GM08714 (cell line): ENCODE data around the gene TIMM44.
"Not testable (repeated sequence)": the region's sequence is repeated elsewhere in the genome, so short reads cannot be mapped to it uniquely, and the experiment has no call there.

Experiments
- H3K4me3 ChIP-seq: fragments of 200-500 bp; sonication (Bioruptor generic); 2 replicates; pipeline ENCODE4 v1.5.1; 2014; ENCODE audit warnings: mild to moderate bottlenecking, low read length, inconsistent platforms
- ZNF274 ChIP-seq: IDR thresholded peaks from 2 replicates; pipeline ENCODE4 v1.6.1; 2012; ENCODE audit warnings: mild to moderate bottlenecking, low read depth, low read length

TIMM44 gene

DNA sequence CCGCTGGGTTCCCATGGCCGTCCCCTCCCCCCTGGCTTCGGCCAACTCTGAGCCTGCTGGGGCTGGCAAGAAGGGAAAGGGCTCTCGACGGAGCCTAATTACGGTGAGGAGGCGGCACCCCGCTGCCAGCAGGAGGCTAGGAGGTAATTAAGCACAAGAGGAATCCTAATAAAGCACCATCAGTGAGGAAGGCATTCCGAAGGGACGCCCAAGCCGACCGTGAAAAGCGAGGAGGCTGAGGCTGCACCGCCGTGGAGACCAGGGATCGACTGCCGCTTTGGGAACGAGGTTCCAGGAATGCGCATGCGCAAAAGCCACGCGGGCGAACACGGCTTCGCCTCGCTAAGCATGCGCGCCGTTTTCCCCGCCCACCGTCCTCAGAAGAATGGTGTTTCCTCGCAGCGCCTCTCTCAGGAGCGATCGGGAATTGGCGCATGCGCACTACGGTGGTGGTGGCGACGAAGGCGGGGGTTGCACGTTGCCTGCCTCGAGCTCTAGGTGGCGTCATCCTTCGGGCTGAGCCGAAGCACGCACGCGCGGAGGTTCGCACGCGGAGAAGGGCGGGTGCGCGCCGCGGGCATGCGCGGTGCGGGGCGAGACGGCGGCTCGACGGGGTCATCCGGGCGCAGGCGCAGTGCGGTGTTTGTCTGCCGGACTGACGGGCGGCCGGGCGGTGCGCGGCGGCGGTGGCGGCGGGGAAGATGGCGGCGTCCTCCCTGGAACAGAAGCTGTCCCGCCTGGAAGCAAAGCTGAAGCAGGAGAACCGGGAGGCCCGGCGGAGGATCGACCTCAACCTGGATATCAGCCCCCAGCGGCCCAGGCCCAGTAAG, 40.0 kb downstream of the TIMM44 start, which contains the start of gene MAP2K7:
Gene MAP2K7 (plus strand): TSS at position 634 of the 830 bp plus-strand sequence. CDS start 68 bp downstream, at position 702.
- TF ChIP-seq ZNF274 = no peak
- peak within 1 kb of the TSS; percentile 78 for H3K4me3 ChIP-seq

DNA sequence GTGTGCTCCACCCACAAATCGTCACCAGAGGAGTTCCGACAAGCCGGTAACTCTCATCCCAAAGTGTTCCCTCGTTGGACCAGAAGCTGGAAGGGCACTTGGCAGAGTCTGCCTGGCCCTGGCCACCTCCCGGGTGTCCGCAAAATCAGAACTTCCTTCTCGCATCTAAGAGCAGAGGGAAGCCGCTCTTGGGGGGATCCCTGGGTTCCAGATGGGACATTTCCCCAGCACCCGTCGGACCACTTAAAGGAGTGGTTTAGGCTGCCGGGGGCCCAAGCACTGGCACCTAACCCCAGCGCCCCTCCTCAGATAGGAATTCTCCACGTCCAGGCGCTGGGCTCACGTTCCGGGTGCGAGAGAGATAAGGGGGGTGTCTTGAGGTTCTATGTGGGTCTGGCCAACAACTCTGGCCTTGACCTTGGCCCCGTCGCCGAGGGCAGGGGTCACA, 40.6 kb downstream of the TIMM44 start:
- no peak for TF ChIP-seq ZNF274
- H3K4me3 ChIP-seq = peak overlapping the region; percentile 72

DNA sequence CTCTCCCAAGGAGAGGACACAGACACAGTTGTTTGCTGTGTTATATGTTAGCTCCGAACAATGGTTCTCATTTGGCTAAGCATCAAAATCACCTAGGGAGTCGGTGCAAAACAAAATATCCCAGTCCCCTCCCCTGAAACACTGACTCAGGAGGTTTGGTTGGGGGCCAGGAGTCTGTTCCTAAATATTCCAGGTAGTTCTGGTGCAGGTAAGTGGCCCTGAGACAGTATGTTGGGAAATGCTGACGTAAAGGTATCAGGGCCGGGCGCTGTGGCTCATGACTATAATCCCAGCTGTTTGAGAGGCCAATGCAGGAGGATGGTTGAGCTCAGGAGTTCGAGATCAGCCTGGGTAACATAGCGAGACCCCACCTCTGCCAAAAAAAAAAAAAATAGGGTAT, 42.1 kb downstream of the TIMM44 start:
- no peak for TF ChIP-seq ZNF274
- no peak overlapping the region for H3K4me3 ChIP-seq

DNA sequence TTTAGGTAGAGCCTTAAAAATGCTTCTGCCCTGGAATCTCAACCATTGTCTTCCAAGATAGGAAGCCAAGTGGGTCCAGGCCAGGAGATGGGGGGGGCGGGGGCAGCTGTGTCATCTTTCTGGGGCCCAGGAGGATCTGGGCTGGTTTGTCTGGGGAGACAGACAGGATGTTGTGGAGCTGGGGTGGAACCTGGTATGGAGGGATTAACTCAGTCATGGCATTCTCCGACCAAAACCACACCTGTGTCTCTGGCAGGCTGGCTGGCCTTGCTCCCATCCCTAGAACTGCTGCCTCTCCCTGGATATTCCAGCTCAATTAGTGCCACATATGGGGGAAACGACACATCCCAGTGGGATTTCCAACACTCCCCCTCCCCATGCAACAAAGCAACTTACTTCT, 42.5 kb downstream of the TIMM44 start:
- no peak for TF ChIP-seq ZNF274
- no peak overlapping the region for H3K4me3 ChIP-seq

DNA sequence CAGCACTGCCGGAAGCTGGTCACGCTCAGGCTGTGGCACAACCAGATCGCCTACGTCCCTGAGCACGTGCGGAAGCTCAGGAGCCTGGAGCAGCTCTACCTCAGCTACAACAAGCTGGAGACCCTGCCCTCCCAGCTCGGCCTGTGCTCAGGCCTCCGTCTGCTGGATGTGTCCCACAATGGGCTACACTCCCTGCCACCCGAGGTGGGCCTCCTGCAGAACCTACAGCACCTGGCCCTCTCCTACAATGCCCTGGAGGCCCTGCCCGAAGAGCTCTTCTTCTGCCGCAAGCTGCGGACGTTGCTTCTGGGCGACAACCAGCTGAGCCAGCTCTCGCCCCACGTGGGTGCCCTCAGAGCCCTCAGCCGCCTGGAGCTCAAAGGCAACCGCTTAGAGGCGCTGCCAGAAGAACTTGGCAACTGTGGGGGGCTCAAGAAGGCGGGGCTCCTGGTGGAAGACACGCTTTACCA, 43.0 kb downstream of the TIMM44 start:
- TF ChIP-seq ZNF274 = no peak
- H3K4me3 ChIP-seq = no peak overlapping the region

DNA sequence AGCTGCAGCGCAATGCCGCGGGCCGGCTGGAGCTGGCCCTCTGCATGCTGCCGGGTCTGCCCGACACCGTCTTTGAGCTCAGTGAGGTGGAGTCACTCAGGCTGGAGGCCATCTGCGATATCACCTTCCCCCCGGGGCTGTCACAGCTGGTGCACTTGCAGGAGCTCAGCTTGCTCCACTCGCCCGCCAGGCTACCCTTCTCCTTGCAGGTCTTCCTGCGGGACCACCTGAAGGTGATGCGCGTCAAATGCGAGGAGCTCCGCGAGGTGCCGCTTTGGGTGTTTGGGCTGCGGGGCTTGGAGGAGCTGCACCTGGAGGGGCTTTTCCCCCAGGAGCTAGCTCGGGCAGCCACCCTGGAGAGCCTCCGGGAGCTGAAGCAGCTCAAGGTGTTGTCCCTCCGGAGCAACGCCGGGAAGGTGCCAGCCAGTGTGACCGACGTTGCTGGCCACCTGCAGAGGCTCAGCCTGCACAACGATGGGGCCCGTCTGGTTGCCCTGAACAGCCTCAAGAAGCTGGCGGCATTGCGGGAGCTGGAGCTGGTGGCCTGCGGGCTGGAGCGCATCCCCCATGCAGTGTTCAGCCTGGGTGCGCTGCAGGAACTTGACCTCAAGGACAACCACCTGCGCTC, 43.6 kb downstream of the TIMM44 start:
- no peak overlapping the region for H3K4me3 ChIP-seq
- no peak for TF ChIP-seq ZNF274

DNA sequence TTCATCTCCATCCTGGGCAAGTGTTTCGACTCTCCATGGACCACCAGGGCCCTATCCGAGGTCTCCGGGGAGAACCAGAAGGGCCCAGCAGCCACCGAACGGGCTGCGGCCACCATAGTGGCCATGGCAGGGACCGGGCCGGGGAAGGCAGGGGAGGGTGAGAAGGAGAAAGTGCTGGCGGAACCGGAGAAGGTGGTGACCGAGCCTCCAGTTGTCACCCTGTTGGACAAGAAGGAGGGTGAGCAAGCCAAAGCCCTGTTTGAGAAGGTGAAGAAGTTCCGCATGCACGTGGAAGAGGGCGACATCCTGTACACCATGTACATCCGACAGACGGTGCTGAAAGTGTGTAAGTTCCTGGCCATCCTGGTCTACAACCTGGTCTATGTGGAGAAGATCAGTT, 44.5 kb downstream of the TIMM44 start:
- no peak for TF ChIP-seq ZNF274

DNA sequence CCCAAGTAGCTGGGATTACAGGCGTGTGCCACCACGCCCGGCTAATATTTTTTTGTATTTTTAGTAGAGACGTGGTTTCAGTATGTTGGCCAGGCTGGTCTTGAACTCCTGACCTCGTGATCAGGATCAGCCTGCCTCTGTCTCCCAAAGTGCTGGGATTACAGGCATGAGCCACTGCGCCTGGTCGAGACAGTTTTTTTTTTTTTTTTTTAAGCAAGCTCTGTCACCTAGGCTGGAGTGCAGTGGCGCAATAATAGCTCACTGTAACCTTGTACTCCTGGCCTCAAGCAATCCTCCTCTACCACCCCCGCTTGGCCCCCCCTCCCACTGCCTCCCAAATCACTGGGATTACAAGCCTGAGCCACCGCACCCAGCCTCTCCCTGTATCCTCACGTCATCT, 46.2 kb downstream of the TIMM44 start:
- no peak for TF ChIP-seq ZNF274

More for the DNA sequence above, 44.5 kb downstream of the TIMM44 start:
- H3K4me3 ChIP-seq = no peak overlapping the region

DNA sequence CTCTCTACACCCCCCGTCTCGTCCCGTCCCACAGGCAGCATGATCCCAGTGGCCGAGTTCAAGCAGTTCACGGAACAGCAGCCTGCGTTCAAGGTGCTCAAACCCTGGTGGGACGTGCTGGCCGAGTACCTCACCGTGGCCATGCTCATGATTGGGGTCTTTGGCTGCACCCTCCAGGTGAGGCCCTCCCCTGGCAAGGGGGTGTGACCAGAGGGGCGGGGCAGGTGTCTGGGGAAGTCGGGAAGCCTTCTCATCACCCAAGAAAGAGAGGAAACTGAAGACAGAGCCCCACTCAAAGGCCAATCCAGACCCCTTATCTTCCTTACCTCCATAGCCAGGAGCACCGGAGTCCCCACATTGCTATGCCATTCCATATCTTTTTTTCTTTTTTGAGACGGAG, 47.9 kb downstream of the TIMM44 start:
- no peak for TF ChIP-seq ZNF274
- H3K4me3 ChIP-seq = no peak overlapping the region

More for the DNA sequence above, 46.2 kb downstream of the TIMM44 start:
- no peak overlapping the region for H3K4me3 ChIP-seq

DNA sequence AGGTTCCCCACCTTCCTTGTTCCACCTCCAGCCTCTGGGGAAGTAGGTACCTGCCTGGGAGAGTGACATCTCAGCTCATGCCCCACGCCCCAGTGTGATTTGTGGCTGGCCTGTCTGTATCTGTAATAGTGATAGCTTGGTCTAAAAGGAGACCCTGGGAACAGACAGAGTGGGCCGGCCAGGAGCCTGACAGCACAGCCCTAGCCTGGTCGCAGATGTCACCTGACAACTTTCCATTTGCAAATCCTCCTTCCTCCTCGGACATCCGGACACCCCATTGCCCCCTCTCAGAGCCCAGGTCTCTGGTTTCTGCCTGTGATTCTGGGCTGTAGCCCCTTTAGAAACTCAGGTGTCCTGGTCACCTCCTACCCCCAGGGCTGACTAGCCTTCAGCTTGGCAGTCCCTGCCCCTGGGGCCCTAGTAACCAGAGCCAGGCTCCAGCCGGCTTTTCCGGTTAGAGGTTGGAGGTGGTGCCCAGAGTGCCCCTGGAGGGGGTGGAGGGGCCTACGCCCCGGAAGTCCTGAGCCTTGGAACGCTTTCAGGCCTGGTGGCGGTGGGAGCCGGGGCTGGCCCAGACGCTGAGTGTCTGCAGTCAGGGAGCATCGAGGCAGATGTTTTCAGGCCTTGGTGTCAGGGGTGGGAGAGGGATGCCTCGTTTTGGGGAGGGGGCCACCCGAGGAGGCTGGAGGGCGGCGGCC, 48.7 kb downstream of the TIMM44 start:
- no peak for TF ChIP-seq ZNF274
- H3K4me3 ChIP-seq = no peak overlapping the region

DNA sequence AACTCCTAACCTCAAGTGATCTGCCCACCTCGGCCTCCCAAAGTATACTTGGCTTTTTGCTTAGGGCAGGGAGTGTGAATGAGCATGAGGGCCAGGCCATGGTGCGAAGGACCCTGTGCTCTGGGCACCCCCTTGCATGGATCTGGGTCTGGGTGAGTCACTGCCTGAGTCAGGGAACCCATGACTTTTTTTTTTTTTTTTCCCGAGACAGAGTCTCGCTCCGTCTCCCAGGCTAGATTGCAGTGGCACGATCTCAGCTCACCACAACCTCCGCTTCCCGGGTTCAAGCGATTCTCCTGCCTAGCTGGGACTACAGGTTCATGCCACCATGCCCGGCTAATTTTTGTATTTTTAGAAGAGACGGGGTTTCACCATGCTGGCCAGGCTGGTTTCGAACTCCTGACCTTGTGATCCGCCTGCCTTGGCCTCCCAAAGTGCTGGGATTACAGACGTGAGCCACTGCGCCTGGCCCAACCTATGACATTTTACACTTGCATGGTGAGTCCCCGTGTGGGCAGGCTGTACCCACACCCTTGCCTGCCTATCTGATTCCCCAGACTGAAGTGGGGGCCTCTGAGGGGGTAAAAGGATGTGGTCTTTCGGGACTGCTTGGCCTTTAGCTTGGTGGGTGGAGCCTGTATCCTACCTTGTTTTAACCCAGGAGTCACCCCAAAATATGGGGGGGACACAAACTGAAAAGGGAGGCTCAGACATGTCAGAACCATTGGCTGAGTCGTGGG, 49.9 kb downstream of the TIMM44 start:
- H3K4me3 ChIP-seq = not testable (repeated sequence)

DNA sequence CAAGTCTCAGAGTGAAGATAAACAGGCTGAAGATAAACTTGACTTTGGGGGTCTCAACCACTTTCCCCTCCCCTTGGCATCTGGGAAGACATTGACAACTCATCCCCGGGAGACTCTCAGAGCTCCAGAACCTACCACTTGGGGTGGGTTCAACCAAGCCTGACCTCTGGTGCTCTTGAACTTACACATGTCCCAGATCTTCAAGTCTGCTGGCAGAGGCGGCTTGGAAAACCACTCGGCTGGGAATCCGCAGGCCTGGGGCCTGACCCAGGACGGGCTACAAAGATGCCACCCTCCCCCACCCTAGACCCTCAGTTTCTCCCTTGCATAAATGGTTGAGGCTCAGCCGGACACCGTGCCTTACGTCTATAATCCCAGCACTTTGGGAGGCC, 54.6 kb downstream of the TIMM44 start:
- TF ChIP-seq ZNF274 = no peak
- H3K4me3 ChIP-seq = no peak overlapping the region

DNA sequence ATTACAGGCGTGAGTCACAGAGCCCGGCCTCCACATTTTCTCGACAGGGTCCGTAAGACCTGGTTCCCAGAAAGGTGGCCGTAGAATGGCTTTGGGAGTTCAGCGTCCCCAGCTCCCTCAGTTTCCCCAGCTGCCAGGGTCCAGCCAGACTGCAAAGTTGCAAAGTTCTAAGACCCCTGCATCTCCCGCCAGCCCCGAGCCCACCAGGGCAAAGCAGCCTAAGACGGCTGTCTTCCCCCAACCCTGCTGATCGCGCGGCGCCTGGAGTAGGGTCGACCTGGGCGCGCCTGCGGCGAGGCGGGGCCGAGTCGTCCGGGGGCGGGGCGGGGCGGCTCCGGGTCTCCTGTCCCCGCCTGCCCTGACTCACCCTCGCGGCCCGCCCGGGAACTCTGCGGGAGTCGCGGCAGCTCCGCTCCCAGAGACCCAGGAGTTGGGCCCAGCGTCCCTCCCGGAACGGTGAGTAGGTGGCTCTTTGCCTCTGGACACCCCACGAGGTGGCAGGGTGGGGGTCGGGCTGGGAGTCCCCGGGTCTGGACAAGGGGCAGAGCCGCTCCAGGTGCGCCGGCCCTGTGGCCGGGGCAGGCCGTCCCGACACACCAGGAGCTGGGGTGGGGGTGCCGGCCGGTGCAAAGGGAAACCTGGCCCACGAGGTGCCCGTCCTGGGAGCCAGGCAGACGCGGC, 55.2 kb downstream of the TIMM44 start, which contains the start of gene LRRC8E:
Gene LRRC8E (plus strand): TSS at position 366 of the 681 bp plus-strand sequence. CDS start 7,094 bp downstream, outside the sequence.
- no peak for TF ChIP-seq ZNF274
- H3K4me3 ChIP-seq = no peak within 1 kb of the TSS
